GM21717 (cell line): ENCODE measurements around the gene DMRTA1.
"Not testable (repeated sequence)": the region's sequence is repeated elsewhere in the genome, so short reads cannot be mapped to it uniquely, and the experiment has no call there.

Source experiments
- ATAC-seq: cut with Tn5 transposase; IDR thresholded peaks from one replicate; pipeline ENCODE4 v1.9.1; 2021; ENCODE audit warnings: mild to moderate bottlenecking, moderate library complexity; ENCODE audit not compliant: unreplicated experiment

Gene DMRTA1

GRCh38 chr9:22446589-22446949 is at the start of gene DMRTA1:
Gene DMRTA1, plus strand, starts transcription at chr9:22446824. Its CDS starts 242 bp downstream, at chr9:22447066.
- no peak for ATAC-seq

- no peak for ATAC-seq
Observed at GRCh38 chr9:22401671-22402070, 45.0 kb upstream of the DMRTA1 start.

- no peak for ATAC-seq
Observed at GRCh38 chr9:22405869-22406659, 40.6 kb upstream of the DMRTA1 start.

- no peak for ATAC-seq
Observed at GRCh38 chr9:22413884-22414283, 32.7 kb upstream of the DMRTA1 start.

GRCh38 chr9:22415941-22416691 is 30.5 kb upstream of the DMRTA1 start:
- ATAC-seq = no peak

GRCh38 chr9:22416692-22417060 is 29.9 kb upstream of the DMRTA1 start:
- no peak for ATAC-seq

GRCh38 chr9:22423566-22423965 is 23.1 kb upstream of the DMRTA1 start:
- no peak for ATAC-seq

- ATAC-seq = no peak
Observed at GRCh38 chr9:22424616-22425015, 22.0 kb upstream of the DMRTA1 start.

- no peak for ATAC-seq
Observed at GRCh38 chr9:22425551-22425950, 21.1 kb upstream of the DMRTA1 start.

- no peak for ATAC-seq
Observed at GRCh38 chr9:22427226-22427880, 19.3 kb upstream of the DMRTA1 start.

- no peak for ATAC-seq
Observed at GRCh38 chr9:22433691-22434090, 12.9 kb upstream of the DMRTA1 start.

- not testable (repeated sequence) for ATAC-seq
Observed at GRCh38 chr9:22435252-22435651, 11.4 kb upstream of the DMRTA1 start.

GRCh38 chr9:22437461-22438067 is 9.1 kb upstream of the DMRTA1 start:
- not testable (repeated sequence) for ATAC-seq

GRCh38 chr9:22440841-22441240 is 5.8 kb upstream of the DMRTA1 start:
- ATAC-seq = no peak

- peak; percentile 69 for ATAC-seq
Observed at GRCh38 chr9:22446950-22447617, 460 bp downstream of the DMRTA1 start.

GRCh38 chr9:22447618-22448305 is 1.1 kb downstream of the DMRTA1 start:
- no peak for ATAC-seq

- ATAC-seq = no peak
Observed at GRCh38 chr9:22449719-22450118, 3.1 kb downstream of the DMRTA1 start.

- peak; percentile 66 for ATAC-seq
Observed at GRCh38 chr9:22452415-22453010, 5.9 kb downstream of the DMRTA1 start.

- ATAC-seq = no peak
Observed at GRCh38 chr9:22454016-22454415, 7.4 kb downstream of the DMRTA1 start.

GRCh38 chr9:22455181-22455580 is 8.6 kb downstream of the DMRTA1 start:
- no peak for ATAC-seq
